Stimulated activated CD8-positive, alpha-beta memory T cell treated with anti-CD3 and anti-CD28 coated beads, Interleukin-7, amount 100 ng/mL, for 24 hours (primary cell): ENCODE results near the gene HIPK2.
"Not testable (repeated sequence)": the region's sequence is repeated elsewhere in the genome, so short reads cannot be mapped to it uniquely, and the experiment has no call there.

Experiments
- DNase-seq: peaks from one replicate; pipeline ENCODE4 v3.0.0-alpha.2; 2020; ENCODE audit warnings: low read depth

Gene HIPK2

DNA sequence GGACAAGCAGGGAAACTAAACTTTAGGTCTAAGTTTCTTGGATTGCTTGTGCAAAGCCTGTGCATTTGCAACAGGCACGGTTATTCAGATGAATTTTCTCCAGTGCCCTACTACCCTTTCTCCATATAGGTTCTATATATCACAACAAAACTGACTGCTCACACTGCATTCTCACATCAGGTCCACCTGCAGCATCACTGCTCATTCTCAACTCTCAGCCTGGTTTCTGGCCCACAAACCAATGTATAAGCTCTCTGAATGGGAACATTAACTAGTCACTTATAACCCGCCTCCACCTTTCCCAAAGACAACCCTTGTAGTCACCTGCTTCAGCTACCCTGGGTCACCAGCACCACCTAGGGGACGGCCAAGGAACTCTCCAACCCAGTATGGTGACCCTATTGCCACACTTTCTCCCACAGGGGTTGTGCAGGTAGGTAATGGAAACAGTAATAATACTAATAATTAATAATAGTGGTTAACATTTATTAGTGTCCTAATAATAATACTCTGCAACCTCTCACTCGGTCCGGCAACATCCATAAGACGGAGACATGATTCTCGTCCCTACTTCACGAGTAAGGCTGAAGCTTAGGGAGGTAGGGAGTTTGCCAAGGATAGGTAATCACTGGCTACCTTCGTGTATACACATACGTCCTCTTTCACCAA, 157.0 kb downstream of the HIPK2 start:
- peak; percentile 29 for DNase-seq

DNA sequence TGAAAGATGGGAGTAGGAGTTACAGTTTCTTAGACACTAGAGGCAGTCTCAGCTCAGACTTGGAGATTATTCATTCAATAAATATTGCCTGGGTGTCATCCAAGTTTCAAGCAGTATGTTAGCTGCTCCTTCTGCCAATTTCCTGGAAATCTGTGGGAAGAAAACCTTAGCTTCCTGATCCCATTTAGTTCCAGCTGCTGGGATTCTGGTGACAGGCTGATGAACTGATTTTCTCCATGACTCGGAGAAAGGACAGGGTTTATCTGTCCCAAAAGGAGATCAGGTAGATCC, 158.5 kb downstream of the HIPK2 start:
- no peak for DNase-seq

DNA sequence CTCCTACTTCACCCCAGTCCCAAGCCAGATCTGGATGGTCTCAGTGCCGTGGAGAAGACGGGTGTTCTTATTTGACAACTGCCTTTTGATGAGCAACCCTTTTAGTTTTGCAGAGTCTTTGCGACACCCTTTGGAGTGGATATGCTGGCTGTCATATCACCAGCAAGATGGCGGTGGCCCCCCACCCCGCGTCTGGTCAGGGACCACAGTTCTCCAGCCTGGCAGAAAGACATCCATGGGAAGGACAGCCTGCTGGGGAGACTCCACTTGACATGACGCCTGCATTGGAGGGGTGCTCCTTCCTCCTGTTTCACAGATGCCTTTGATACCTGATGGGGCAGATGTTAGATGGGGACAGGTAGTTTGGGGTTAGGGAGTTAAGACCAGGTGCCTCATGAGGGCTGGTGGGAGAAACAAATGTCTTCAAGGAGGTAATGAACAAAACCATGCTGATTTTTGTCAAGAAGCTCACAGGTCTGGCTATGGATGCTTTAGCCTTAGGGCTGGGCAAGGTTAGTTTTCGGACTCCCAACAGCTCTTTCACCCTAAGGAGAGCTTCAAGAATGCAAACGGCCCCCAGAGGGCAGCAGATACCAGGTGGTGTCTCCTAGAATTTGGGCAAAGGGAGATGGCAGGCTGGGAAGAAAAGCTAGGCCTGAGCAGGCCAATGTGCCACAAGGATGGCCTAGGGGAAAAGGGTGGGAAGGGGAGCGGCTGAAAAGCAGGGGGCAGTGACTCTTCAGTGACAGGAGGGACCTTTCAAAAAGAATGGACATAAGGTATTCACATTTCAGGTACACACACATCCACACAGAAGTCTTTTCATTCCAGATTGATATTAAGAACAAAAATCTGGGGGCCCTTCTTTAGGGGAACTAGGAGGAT, 159.1 kb downstream of the HIPK2 start:
- DNase-seq: no peak

DNA sequence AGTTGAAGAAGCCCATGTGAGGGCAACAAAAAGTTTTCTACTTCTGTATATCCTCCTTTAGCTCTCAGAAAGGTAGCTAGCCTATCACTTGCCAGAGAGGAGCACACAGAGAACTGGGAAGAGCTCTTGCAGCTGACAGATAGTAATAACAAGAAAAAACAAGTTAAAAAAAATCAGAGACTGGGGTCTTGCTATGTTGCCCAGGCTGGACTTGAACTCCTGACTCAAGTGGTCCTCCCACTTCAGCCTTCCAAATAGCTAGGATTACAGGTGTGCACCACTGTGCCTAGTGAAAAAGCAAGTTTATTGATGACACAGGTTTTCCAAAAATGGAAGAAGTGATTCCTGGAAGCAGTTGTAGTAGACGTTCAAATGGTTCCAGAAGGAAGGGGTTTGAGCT, 160.7 kb downstream of the HIPK2 start:
- no peak for DNase-seq

DNA sequence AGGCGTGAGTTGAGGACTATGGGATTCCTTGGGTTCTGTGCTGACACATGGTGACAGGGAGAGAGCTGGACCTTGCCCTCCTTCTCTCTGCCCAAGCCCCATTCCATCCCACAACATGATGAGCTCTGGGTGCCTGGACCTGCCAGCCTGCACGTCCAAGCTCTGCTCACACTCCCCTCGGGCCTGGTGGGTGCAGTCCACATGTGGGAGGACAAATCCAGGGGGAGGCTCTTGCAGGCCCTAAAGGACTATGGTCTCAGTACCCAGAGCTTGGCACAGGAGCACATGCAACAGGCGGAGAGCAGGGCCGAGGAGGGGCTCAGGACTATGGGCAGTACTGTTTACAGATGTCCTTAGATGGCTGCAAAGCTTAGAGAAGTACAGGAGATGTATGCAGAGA, 162.9 kb downstream of the HIPK2 start:
- no peak for DNase-seq

DNA sequence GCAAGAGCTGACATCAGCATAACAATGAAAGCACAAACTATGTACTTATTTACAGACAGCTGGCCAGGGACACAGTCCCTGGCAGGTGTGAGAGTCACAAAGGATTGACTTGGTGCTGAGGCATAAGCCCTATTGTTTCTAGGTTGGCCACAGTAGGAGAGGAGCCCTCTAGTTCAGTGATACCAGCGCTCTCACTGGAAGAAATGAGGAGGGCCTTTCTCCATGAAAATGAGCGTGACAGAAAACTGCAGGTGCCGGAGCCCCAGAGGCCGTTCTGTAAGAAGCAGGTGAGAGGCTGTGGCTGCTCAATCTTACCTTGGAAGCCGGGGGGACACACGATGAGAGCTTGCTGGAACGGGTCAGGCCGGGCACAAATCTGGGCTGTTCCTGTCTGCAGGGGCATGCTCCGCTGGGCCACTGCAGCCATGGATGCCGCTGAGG, 163.8 kb downstream of the HIPK2 start:
- DNase-seq: no peak

DNA sequence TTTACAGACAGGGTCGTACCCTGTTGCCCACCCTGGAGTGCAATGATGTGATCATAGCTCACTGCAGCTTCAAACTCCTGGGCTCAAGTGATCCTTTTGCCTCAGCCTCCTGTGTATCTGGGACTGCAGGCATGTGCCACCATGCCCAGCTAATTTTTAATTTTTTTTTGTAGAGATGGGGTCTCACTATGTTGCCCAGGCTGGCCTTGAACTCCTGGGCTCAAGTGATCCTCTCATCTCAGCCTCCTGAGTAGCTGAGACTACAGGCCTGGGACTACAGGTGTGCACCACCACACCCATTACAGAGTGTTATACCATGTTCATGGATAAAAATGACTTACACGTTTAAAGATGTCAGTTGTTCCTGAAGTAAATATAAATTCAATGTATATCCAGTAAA, 166.2 kb downstream of the HIPK2 start:
- not testable (repeated sequence) for DNase-seq

DNA sequence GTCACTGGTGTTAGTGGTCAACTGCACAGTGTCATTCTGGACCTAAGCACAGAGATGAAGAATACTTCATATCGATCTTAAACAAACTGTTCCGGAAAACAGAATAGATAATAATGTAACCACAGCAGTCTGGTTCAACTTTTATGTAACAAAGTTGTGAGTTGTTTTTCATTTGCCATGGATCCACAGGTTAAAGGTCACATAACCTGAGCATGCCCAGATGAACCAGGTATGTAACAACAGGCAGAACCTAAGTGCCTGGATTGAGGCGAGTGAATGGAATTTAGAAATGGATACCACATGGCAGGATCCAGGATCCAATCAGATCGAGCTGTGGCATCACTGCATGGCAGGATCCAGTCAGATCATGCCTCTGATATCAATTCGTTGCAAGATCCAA, 167.2 kb downstream of the HIPK2 start:
- DNase-seq: no peak

DNA sequence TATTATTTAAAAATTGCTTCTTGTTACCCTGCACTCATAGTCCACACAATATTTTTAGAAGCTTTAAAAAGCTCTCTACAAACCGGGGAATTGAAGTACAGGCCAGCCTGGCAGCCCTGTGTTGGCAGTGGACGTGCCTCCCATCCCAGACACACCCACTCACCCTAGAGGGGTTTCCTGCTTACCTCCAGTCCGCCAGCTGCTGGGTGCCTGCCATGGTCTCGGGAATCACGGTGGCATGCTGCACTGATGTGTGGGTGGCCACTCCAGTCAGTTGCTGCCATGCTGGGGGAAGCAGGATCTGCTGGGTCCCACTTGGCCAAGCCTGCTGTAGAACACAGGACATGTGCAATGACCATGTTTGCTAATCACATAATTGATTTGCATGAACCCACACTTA, 173.9 kb downstream of the HIPK2 start:
- no peak for DNase-seq

DNA sequence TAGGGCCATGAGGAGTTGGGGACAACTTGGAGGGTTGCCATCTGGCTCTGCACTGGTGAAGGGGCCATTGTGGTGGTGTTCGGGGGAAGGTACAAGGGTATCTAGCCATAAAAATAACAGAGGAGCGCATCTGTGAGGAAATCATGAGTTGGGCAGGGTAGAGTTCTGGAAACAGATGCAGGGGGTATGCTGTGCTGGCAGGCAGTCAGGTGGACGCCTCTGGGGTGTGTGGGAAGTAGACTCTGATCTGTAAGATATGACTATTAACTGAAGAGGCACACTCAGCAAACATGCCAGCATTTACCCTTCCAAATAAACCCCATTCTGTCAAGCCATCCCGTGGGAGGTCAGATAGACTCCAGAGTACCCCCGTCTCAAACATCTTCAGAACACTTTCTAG, 174.5 kb downstream of the HIPK2 start:
- no peak for DNase-seq

DNA sequence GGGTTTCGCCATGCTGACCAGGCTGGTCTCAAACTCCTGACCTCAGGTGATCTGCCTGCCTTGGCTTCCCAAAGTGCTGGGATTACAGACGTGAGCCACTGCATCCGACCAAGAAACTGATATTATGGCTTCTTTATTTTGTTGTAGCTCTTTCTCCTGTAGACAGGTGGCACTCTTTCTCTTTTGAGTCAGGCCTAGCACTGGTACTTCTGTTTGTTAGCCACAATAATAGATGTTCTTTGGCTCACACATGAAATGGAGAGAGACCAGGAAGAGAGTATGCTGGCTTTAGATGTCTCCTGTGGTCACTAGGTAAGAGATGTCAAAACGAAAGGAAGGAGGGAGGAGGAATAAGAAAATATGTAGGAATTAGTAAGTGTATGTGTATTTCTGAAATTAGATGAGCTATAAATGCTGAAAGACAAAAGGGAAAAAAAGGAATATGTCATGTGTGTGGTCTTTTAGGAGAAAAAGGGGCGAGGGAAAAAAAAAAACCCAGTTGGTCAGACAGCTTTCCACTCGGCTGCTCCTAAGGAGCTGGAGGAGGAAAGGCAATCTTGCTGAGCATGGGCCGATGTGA, 175.6 kb downstream of the HIPK2 start:
- DNase-seq: no peak

DNA sequence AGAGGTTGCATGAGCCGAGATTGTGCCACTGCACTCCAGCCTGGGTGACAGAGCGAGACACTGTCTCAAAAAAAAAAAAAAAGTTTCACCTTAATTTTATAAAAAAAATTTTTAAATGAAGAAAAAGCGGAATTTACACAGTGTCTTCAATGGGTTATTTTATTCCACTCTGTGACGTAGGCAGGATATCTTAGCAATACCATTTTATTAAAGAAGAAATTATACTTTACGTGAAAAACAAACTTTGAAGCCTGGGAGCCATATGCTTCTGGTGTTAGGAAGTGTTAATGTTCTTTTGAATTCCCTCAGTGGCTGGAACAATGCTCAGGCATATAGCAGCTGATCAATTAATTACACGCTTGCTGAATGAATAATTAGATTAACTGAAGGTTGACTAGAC, 176.6 kb downstream of the HIPK2 start:
- no peak for DNase-seq

DNA sequence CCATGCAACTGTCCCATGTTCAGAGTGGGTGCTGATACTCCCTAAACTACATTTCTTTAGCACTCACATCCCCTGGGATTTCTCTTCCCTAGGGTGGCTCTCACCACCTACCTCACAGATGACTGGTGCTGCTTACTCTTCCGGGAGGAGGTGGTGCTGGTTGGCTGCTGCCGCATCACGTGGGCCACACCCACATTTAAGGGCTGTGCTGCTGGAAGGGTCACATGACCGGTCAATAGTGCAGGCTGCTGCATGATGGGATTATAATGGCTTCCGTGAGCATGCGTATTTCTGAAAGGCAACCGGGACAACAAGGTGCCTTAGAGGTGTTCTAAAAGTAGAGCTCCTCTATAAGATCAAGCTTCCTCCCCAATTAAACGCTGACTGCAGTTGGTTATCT, 177.5 kb downstream of the HIPK2 start:
- DNase-seq: no peak

DNA sequence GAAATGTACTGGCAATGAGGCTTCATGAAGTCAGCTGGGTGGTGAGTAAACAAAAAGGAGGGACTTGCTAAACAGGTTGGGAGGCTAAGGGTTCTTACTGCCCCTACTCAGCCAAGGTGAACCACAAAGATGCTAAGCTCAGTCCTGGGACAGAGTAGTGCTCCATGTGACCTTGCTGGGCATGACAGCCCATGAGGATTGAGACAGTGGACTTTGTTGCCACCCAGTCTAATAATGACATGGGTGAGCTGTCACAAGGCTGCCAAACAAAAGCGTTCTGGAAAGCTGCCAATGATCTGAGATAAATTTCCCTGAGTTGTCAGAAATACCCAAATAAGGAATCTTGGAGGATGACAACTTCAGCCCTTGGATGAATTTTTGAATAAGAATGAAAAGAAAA, 179.2 kb downstream of the HIPK2 start:
- no peak for DNase-seq

DNA sequence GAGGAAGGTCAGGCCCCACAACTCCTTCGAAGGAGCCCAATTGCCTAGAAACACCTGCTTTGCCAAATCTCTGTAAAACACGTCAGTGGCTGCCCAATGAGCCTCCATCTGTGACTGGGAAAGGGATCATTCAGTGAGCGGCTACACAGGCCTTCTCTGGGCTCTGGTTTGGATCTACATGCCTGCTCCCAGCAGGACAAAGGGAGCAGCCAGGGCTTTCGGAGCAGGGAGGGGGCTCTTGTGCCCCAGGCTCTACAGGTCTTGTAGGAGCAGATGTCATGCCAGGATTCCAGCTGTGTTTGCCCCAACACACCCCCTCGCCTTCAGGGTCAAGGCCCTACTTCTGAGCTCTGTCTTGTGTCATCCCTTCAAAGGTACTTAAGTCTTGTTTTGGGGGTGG, 180.8 kb downstream of the HIPK2 start:
- DNase-seq: no peak

DNA sequence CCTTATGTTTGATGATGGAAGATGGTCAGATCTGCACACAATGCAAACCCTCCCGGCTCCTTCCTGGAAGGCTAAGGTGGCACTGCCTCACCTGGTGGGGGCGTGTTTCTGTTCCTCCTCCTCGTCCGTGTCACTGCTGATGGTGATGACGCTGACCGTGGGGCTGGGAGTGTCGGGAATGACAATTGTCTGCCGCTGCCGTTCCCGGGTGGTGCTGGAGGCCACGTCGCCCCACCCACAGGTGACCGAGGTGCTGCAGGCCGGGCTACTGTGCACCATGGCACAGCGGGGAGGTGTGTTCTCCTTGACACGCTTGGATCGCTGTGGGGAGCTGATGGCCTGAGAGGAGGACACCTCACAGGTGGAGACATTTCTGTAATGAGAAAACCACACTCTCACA, 181.2 kb downstream of the HIPK2 start:
- DNase-seq: no peak

DNA sequence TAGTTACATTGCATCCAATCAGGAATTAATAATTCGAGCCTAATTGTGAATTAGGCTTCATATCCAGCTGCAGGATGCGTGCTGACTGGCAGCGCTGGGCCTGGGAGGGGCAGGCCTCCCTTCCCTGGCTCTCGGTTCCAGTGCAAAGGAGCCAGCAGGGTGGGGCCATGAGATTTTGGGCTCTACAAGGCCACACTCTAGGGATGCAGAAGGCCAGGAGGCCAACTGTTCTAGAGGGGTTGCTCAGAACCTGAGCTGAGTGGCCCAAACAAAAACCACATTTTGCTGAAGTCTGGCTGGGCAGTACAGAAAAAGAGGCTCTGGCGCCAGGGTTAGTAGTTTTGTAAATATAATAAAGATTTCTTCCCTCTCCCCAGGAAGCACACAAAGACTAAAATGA, 182.0 kb downstream of the HIPK2 start:
- DNase-seq: no peak

DNA sequence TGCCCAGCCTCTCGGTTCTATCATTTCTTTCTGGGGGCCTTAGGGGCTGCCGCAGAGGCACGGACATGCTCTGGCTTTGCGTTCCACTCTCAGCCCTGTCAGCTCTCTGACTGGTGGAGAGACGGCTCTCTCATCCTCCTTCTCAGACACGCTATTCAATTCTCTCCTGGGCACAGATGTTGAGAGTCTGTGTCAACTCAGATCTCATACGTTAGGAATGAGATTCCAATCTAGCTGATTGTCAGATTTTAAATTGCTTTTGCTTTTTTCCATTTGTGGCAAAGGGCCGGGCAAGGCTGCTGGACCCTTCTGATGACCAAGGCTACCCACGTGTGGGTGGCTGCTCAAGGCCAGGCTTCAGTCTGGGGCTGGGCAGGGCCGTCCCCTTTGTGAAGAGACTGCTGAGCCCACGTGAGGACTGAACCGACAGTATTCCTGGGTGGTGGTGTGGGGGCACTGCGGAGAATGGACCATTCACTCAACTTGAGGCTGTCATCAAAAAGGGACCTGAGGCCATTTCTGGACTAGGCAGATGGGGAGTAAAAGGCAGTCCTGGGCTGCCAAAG, 182.8 kb downstream of the HIPK2 start:
- DNase-seq: no peak

DNA sequence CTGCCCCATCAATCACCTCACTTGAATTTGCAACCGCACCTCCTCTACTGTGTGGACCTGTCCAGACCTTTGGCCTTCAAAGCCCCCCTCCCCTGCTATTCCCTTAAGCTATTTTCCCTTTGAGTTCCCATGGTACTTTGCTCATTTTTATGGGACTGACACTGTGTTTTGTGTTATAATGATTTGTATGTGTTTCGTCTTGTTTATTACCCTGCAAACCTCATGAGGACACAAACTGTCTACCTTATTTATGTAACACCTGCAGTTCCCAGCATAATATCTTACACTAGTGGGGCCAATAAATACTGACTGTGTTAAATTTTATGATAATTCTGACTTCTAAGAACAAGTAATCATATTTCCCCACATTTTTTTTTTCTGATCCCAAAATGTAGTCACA, 183.7 kb downstream of the HIPK2 start:
- no peak for DNase-seq

DNA sequence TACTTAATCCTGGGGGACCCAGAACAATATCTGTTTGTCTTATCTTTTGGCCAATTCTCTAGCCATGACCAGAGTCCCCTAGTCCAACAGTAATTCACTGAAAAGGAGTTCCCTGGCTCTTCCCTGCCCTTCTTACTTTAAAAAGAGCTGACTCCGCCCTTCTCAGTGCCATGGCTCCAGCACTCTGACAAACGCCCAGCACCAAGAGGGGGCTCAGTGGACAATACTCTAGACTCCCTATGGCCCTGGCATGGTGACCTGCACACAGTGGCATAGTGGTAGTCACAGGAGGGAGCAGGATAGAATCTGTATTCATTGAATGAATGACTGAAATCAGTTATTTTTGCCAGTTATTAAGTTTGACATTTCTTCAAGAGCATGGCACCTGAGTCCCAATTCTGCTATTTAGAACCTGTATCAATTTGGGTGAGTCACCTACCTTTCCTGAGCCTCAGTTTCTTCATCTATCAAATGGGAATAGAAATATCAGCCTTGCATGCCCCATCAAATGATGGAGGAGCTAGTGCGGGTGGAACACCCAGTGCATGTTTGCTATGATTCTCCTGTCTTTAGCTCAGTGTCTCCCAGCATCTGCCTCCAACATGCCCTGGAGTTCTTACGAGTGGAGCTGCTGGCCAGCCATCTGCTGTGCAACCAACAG, 184.9 kb downstream of the HIPK2 start:
- no peak for DNase-seq

DNA sequence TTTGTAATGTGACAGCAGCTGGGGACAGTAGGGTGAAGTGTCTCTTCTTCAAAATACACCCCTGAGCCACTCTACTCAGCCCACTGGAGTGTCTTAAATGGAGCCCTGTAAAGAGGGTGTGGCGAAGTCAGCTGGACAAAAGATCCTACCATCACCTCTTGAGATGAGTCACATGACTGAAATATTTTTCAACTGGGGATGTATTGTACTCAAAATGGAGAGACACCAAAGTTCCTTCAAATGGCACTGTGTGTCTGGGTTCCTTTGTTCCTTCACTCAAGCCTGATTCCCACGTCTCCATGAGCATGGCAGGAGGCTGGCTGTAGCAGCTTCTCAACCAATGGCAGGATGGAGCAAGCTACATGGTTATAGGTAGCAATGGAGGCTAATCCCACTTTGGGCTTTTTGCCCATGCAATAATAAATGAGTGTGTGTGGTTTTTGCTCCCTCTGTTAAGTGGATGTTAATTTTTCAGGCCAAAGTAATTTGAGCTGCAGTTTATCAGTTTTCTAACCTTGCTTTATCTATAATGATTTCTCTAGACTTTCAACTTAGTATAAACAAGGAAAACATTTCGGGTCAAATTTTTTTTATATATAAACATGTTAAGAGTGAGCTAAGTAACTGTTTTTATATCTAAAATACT, 186.1 kb downstream of the HIPK2 start:
- DNase-seq: no peak

DNA sequence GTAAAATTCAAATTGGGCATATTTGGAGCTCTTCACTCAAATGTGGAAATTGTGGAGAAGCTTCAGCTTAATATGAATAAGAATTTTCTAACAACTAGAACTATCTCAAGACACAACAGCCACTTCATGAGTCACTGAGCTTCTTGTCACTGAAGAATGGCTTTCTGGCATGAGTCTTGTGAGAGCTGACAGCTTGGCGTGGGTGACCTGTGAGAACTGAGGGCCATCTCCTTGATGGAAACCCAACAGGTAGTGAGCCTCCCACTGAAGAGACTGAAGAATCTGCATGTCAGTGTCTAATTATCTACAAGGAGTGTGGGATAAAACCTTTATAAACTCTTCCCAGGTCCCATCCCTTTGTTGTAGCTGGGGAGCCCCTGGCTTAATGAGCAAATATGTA, 188.3 kb downstream of the HIPK2 start:
- DNase-seq: no peak
